B cell (primary cell): ENCODE data around the gene PPARG. TPM values are rescaled to one million over a fixed set of nuclear protein-coding genes. Genes with fewer than 3 reads are reported as not detected.

Experiments
- ATAC-seq: fragments of 200-7000 bp; cut with Tn5 transposase; one replicate; pipeline ENCODE4 v1.10.0; 2021; ENCODE audit warnings: low read depth, mild to moderate bottlenecking, moderate number of reproducible peaks, moderate library complexity
- CTCF ChIA-PET: fragments of 350-600 bp; sonication (Branson Sonifier 250); formaldehyde crosslinking; loops from one replicate; lab custom pipeline; 2021; ENCODE audit warnings: antibody characterized with exemption, inconsistent platforms; lab: Charles Lee
- POLR2A ChIA-PET: fragments of 350-600 bp; sonication (Branson Sonifier 250); formaldehyde crosslinking; loops from one replicate; lab custom pipeline; 2021; ENCODE audit warnings: antibody characterized with exemption; lab: Charles Lee
- DNase-seq: peaks from one replicate; pipeline ENCODE4 v3.0.0; 2013
- H2AFZ ChIP-seq: 2 replicates; pipeline ENCODE4 v1.6.1; 2012; ENCODE audit warnings: mild to moderate bottlenecking, low read depth, low read length; ENCODE audit not compliant: insufficient read depth, poor library complexity, severe bottlenecking
- H3K27ac ChIP-seq, 2 donors: 1 replicate in 1 of 2; 2 replicates in 1 of 2; pipeline ENCODE4 v1.5.1; 2012 to 2013; ENCODE audit warnings: low read length in 2 of 2, mild to moderate bottlenecking in 2 of 2, moderate library complexity in 1 of 2
- H3K27me3 ChIP-seq, 4 experiments: fragments of 200-600 bp in 1 of 4; sonication (generic) in 1 of 4; replicated peaks in 1 of 4; 1 replicate in 2 of 4; 2 replicates in 2 of 4; pipeline versions ENCODE4 v1.6.1 to v1.7.0; 2013 to 2016; ENCODE audit warnings: low read length in 3 of 4, mild to moderate bottlenecking in 2 of 4, mixed read lengths in 1 of 4, moderate library complexity in 1 of 4; ENCODE audit not compliant: insufficient read depth in 4 of 4, control insufficient read depth in 3 of 4; ENCODE audit errors: control extremely low read depth in 1 of 4
- H3K36me3 ChIP-seq, 2 experiments: replicated peaks in 1 of 2; 1 replicate in 1 of 2; 2 replicates in 1 of 2; pipeline versions ENCODE4 v1.6.1 to v1.7.1; 2013; ENCODE audit warnings: low read length in 1 of 2; ENCODE audit not compliant: insufficient read depth in 2 of 2, control insufficient read depth in 1 of 2; ENCODE audit errors: control extremely low read depth in 1 of 2, extremely low read depth in 1 of 2
- H3K4me1 ChIP-seq, 2 donors: fragments of 200-600 bp in 1 of 2; sonication (generic) in 1 of 2; 1 replicate in 1 of 2; 2 replicates in 1 of 2; pipeline versions ENCODE4 v1.5.1 to v1.6.1; 2013 to 2017; ENCODE audit warnings: low read length in 2 of 2; ENCODE audit not compliant: control insufficient read depth in 2 of 2, insufficient read depth in 2 of 2
- H3K4me2 ChIP-seq: replicated peaks from 2 replicates; pipeline ENCODE3; 2012; ENCODE audit warnings: mild to moderate bottlenecking, low read depth, low read length; ENCODE audit not compliant: poor library complexity, severe bottlenecking
- H3K4me3 ChIP-seq, 5 experiments: fragments of 200-600 bp in 1 of 5; sonication (generic) in 1 of 5; 1 replicate in 3 of 5; 2 replicates in 2 of 5; pipeline versions ENCODE4 v1.5.1 to v1.7.0; 2011 to 2016; ENCODE audit warnings: low read length in 4 of 5, mild to moderate bottlenecking in 4 of 5, low read depth in 2 of 5, control low read depth in 1 of 5, moderate library complexity in 1 of 5; ENCODE audit not compliant: insufficient read depth in 1 of 5; ENCODE audit errors: control extremely low read depth in 1 of 5, extremely low read depth in 1 of 5
- H3K79me2 ChIP-seq: fragments of 200-600 bp; sonication (generic); one replicate; pipeline ENCODE4 v1.6.0; 2016; ENCODE audit warnings: low read length; ENCODE audit not compliant: control insufficient read depth, insufficient read depth
- H3K9ac ChIP-seq: fragments of 200-600 bp; sonication (generic); 2 replicates; pipeline ENCODE4 v1.6.1; 2017; ENCODE audit warnings: mild to moderate bottlenecking, low read length, moderate library complexity
- H3K9me3 ChIP-seq, 3 donors: one replicate each; pipeline versions ENCODE4 v1.6.1 to v1.7.1; 2013; ENCODE audit warnings: low read length in 2 of 3; ENCODE audit not compliant: control insufficient read depth in 2 of 3, insufficient read depth in 1 of 3; ENCODE audit errors: control extremely low read depth in 1 of 3
- H4K20me1 ChIP-seq: 2 replicates; pipeline ENCODE4 v1.6.0; 2012; ENCODE audit warnings: mild to moderate bottlenecking, low read length; ENCODE audit not compliant: insufficient read depth, control insufficient read depth, poor library complexity, severe bottlenecking
- H3K27ac Mint-ChIP-seq: one replicate; pipeline ENCODE4 v1.8.0; 2021; ENCODE audit warnings: mixed read lengths
- H3K27me3 Mint-ChIP-seq: one replicate; pipeline ENCODE4 v1.8.0; 2021; ENCODE audit warnings: mixed read lengths
- H3K4me1 Mint-ChIP-seq: one replicate; pipeline ENCODE4 v1.8.0; 2021; ENCODE audit warnings: mixed read lengths
- H3K4me3 Mint-ChIP-seq: one replicate; pipeline ENCODE4 v1.8.0; 2021; ENCODE audit warnings: mixed read lengths
- H3K9me3 Mint-ChIP-seq: one replicate; pipeline ENCODE4 v1.8.0; 2022; ENCODE audit warnings: mixed read lengths; ENCODE audit not compliant: insufficient read depth
- CTCF ChIP-seq: fragments of 200-600 bp; IDR thresholded peaks from one replicate; pipeline ENCODE4 v1.8.0; 2022; ENCODE audit warnings: antibody characterized with exemption, mild to moderate bottlenecking
- EZH2 ChIP-seq: IDR thresholded peaks from 2 replicates; pipeline ENCODE4 v1.6.1; 2012; ENCODE audit warnings: borderline replicate concordance, low read depth, mild to moderate bottlenecking, moderate library complexity, low read length; ENCODE audit not compliant: insufficient read depth, poor library complexity, severe bottlenecking
- WGBS: methylation state at CpG from one replicate; pipeline ENCODE4 v1.1.5; 2013; ENCODE audit warnings: missing lambda C conversion rate; ENCODE audit not compliant: insufficient coverage; 5-methylcytosine and 5-hydroxymethylcytosine counted together
- intact Hi-C: fragments of 100-400 bp; cut with micrococcal nuclease; formaldehyde crosslinking; loops from one replicate; pipeline ENCODE4 v1.10.0; 2022
- polyA plus RNA-seq: library from polyadenylated mRNA; depleted of rRNA; stranded (reverse); fragments of >200 nt; gene quantifications from 2 replicates; pipeline ENCODE4 v1.2.3, GENCODE V29; 2012
- total RNA-seq, 2 donors: library from RNA; stranded (reverse); fragments of 120-200 nt in 1 of 2; gene quantifications; 1 replicate in 1 of 2; 2 replicates in 1 of 2; pipeline versions ENCODE4 v1.2.3 to v1.2.4, GENCODE V29; 2013 to 2022

Gene PPARG
- total and polyA plus RNA-seq, 2 donors (not counting 1 experiment from before 2014, with no cell fraction given), result 0.12 to 0.44 TPM

- no peak overlapping the region for H3K27ac Mint-ChIP-seq
- Histone ChIP-seq H3K27me3 (no peaks in the 10 kb centered on the region), H3K9me3 (no peaks in the 10 kb centered on the region), H3K36me3 (no peaks in the 10 kb centered on the region), H3K4me1 (peaks cover 8 to 9% of the 10 kb centered on the region in 2 donors), H3K9ac (no peak overlapping the region), H2AFZ (no peak overlapping the region), H3K79me2 (no peaks in the 10 kb centered on the region), H4K20me1 (no peaks in the 10 kb centered on the region), H3K27ac (no peak overlapping the region), H3K4me3 (no peak overlapping the region), H3K4me2 (no peak overlapping the region)
- no peak for TF ChIP-seq CTCF
- TF ChIP-seq EZH2, result no peak
- H3K4me3 Mint-ChIP-seq, result no peak overlapping the region
- H3K4me1 Mint-ChIP-seq, result peaks cover 9% of the 10 kb centered on the region
- H3K27me3 Mint-ChIP-seq, result no peaks in the 10 kb centered on the region
- H3K9me3 Mint-ChIP-seq, result no peaks in the 10 kb centered on the region
- POLR2A ChIA-PET, result no interaction called here
- CTCF ChIA-PET, result no interaction called here
- ATAC-seq (no peak), DNase-seq (no peak)
- 96% methylated on average over 10 of the region's 20 CpGs for WGBS
- intact Hi-C loops, result no loop called here
Measured at GRCh38 chr3:12405432-12406272, 116.8 kb downstream of the PPARG start.

GRCh38 chr3:12408984-12409683 is 120.3 kb downstream of the PPARG start:
- intact Hi-C loops, result no loop called here
- no peak for ATAC-seq
- TF ChIP-seq CTCF, result no peak
- TF ChIP-seq EZH2, result no peak
- no peak overlapping the region for H3K9ac ChIP-seq
- H3K4me2 ChIP-seq, result no peak overlapping the region
- no peak overlapping the region for H3K4me3 ChIP-seq
- ChIA-PET POLR2A (no interaction called here), CTCF (no interaction called here)
- no peaks in the 10 kb centered on the region for H3K79me2 ChIP-seq
- no peak overlapping the region for H2AFZ ChIP-seq
- no peaks in the 10 kb centered on the region for H4K20me1 ChIP-seq
- no peak overlapping the region for H3K27ac ChIP-seq
- H3K9me3 ChIP-seq, result no peaks in the 10 kb centered on the region
- H3K4me1 Mint-ChIP-seq, result no peaks in the 10 kb centered on the region
- no peaks in the 10 kb centered on the region for H3K36me3 ChIP-seq
- no peaks in the 10 kb centered on the region for H3K4me1 ChIP-seq
- H3K27ac Mint-ChIP-seq, result no peak overlapping the region
- H3K27me3 ChIP-seq, result no peaks in the 10 kb centered on the region
- no CpG with 5 or more reads among the region's 3 CpGs for WGBS
- H3K4me3 Mint-ChIP-seq, result no peak overlapping the region
- DNase-seq, result no peak
- H3K9me3 Mint-ChIP-seq, result no peaks in the 10 kb centered on the region
- peaks cover 6% of the 10 kb centered on the region for H3K27me3 Mint-ChIP-seq
